GM12878 (cell line): Measurements from ENCODE around the gene ZBED4.

Experiments
- ASH2L ChIP-seq: fragments of 300-600, 200-600 bp; sonication (generic); IDR thresholded peaks from 2 replicates; pipeline ENCODE4 v1.6.1; 2017; ENCODE audit warnings: low read depth, mild to moderate bottlenecking, borderline replicate concordance
- BHLHE40 ChIP-seq, 2 experiments: fragments of 450-650 bp in 1 of 2; IDR thresholded peaks; 2 replicates each; pipeline ENCODE4 v1.6.1; 2011 to 2017; ENCODE audit warnings: low read depth in 2 of 2, borderline replicate concordance in 1 of 2, improper control_type of control experiment in 1 of 2, low read length in 1 of 2, mild to moderate bottlenecking in 1 of 2
- EZH2 ChIP-seq: IDR thresholded peaks from 2 replicates; pipeline ENCODE4 v1.6.1; 2012; ENCODE audit warnings: low read depth, mild to moderate bottlenecking, control low read depth, inconsistent platforms, low read length, borderline replicate concordance; ENCODE audit not compliant: control insufficient read depth
- NFYB ChIP-seq: IDR thresholded peaks from 2 replicates; pipeline ENCODE4 v1.6.1; 2011; ENCODE audit warnings: low read depth, mild to moderate bottlenecking, low read length, improper control_type of control experiment, moderate library complexity; ENCODE audit not compliant: insufficient read depth
- POLR2AphosphoS5 ChIP-seq: IDR thresholded peaks from 2 replicates; pipeline ENCODE4 v1.6.1; 2011; ENCODE audit warnings: mild to moderate bottlenecking, low read length, inconsistent platforms
- RBBP5 ChIP-seq: fragments of 200-600 bp; sonication (generic); conservative IDR thresholded peaks from 2 replicates; pipeline ENCODE4 v1.6.1; 2016
- RELA ChIP-seq: fragments of 450-650 bp; IDR thresholded peaks from 2 replicates; pipeline ENCODE4 v1.8.0; 2014; ENCODE audit warnings: borderline replicate concordance; ENCODE audit not compliant: partially characterized antibody
- ZNF687 ChIP-seq: fragments of 450-650 bp; IDR thresholded peaks from 2 replicates; pipeline ENCODE4 v1.6.1; 2017; ENCODE audit warnings: mild to moderate bottlenecking, moderate library complexity
- ZZZ3 ChIP-seq: IDR thresholded peaks from 2 replicates; pipeline ENCODE4 v1.6.1; 2011; ENCODE audit warnings: low read depth; ENCODE audit not compliant: control insufficient read depth, insufficient read length
- TF ChIP-seq, protein P1 (sequence below), 3 experiments: IDR thresholded peaks in 2 of 3; conservative IDR thresholded peaks in 1 of 3; 2 replicates each; pipeline ENCODE4 v1.5.1; 2011; ENCODE audit warnings: low read depth in 3 of 3, low read length in 3 of 3, mild to moderate bottlenecking in 3 of 3, control low read depth in 2 of 3, moderate library complexity in 2 of 3, inconsistent platforms in 1 of 3, mixed read lengths in 1 of 3; ENCODE audit not compliant: control insufficient read depth in 2 of 3, insufficient read depth in 1 of 3; ENCODE audit errors: extremely low read depth in 1 of 3

- TF ChIP-seq EZH2, result no peak
- no peak for TF ChIP-seq NFYB
- no peak for TF ChIP-seq RELA
- no peak for TF ChIP-seq RBBP5
- TF ChIP-seq, protein P1, sequence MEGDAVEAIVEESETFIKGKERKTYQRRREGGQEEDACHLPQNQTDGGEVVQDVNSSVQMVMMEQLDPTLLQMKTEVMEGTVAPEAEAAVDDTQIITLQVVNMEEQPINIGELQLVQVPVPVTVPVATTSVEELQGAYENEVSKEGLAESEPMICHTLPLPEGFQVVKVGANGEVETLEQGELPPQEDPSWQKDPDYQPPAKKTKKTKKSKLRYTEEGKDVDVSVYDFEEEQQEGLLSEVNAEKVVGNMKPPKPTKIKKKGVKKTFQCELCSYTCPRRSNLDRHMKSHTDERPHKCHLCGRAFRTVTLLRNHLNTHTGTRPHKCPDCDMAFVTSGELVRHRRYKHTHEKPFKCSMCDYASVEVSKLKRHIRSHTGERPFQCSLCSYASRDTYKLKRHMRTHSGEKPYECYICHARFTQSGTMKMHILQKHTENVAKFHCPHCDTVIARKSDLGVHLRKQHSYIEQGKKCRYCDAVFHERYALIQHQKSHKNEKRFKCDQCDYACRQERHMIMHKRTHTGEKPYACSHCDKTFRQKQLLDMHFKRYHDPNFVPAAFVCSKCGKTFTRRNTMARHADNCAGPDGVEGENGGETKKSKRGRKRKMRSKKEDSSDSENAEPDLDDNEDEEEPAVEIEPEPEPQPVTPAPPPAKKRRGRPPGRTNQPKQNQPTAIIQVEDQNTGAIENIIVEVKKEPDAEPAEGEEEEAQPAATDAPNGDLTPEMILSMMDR (IDR thresholded peaks at IDR 0.05 in 2 of 3, conservative IDR thresholded peaks at IDR 0.05 in 1 of 3; ENCODE audit: control insufficient read depth in 2 of 3, extremely low read depth in 1 of 3, insufficient read depth in 1 of 3, low read depth in 3 of 3, low read length in 3 of 3), result no peak
- TF ChIP-seq ZNF687, result no peak
- TF ChIP-seq BHLHE40 (IDR thresholded peaks at IDR 0.05; ENCODE audit: borderline replicate concordance in 1 of 2, low read depth in 2 of 2, low read length in 1 of 2), result no peak
- TF ChIP-seq ASH2L, result no peak
- no peak for TF ChIP-seq POLR2AphosphoS5
- TF ChIP-seq ZZZ3, result no peak
These were observed 5.2 kb downstream of the ZBED4 start for GRCh38 chr22:49858827-49859226.
